ENCODE measurements around the gene ANKRD17. TPM values are rescaled to one million over a fixed set of nuclear protein-coding genes. Genes with fewer than 3 reads are reported as not detected.

Gene ANKRD17
- total and polyA plus RNA-seq, 9 of the 15 experiments (the other 6 are each of a cell fraction or from before 2014, with no cell fraction given), result 25.5 to 86.9 (median 52.2) TPM

- TF ChIP-seq ZBTB33 (CRISPR knock-in tag; IDR thresholded peaks at IDR 0.05), result no peak
- TF ChIP-seq ATF3 (IDR thresholded peaks at IDR 0.05), result no peak
- TF ChIP-seq ATF3 (CRISPR knock-in tag; conservative IDR thresholded peaks at IDR 0.05), result 0 out of 2 replicates have a peak, but pooled peaks have one; percentile 3
- no peak for TF ChIP-seq ZHX1 (conservative IDR thresholded peaks at IDR 0.05; ENCODE audit: low read length)
Observed at GRCh38 chr4:73223258-73223650, 35.3 kb downstream of the ANKRD17 start (continued).
